ENCODE results near the gene INTS4.
"Not testable (repeated sequence)": the region's sequence is repeated elsewhere in the genome, so short reads cannot be mapped to it uniquely, and the experiment has no call there.

The INTS4 gene

GRCh38 chr11:77876045-77876444, 118.4 kb downstream of the INTS4 start:
- no peak for DNase-seq

GRCh38 chr11:77874206-77874605, 120.3 kb downstream of the INTS4 start:
- no peak for DNase-seq

DNA sequence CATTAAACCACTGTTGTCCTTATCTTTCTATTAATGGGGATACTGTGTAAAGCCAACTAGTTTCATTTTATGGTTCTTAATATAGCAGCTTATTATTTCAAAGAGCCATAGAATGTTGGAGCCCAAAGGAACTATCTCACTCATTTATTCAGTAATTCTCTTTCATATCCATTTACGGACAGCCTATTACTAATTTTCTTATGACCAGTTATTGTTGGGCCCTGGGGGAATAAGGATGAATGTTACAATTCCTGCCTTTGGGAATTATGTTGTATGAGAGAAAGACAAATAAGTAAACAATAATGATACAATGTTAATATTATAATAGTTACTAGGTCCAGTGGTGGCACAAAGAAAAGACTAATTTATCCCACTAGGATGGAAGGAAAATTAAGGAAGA, 121.1 kb downstream of the INTS4 start:
- no peak for DNase-seq

DNA sequence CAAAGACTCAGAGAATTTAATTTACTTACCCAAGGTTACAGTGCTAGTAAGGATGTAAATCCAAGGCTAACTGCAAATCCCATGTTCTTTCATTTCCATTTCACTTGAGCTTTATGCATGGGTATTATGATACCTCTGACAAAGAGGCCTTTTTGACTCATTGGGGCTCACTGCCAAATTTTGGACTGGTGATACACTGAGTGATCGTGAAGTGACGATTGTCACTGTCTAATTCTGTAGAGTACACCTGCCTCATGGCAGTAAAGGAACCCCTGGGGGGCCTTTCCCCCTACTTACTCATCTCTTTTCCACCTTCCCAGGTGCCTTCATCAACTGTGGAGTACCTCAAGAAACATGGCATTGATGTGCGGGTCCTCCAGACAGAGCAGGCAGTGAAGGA, 122.6 kb downstream of the INTS4 start:
- DNase-seq, result no peak

DNA sequence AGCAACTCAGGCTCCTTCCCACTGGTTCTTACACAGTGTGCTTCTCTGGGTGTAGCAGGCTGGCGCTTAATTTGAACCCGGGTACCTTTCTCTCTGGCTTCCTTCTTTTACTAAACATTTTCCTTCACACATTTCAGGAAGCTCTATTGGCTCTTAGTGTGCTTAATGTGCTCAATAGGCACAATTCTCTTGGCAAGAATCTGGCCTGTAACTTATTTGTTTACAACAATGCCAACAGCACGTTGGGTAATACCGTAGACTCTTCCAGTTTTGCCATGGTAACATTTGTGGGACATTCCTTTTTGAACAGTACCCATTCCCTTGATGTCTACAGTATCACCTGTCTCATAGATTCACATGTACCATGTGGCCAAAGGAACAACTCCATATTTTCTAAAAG, 125.7 kb downstream of the INTS4 start:
- no peak for DNase-seq

GRCh38 chr11:77866336-77866735, 128.1 kb downstream of the INTS4 start:
- no peak for DNase-seq

- no peak for DNase-seq
Observed at GRCh38 chr11:77865805-77866204, 128.7 kb downstream of the INTS4 start.

GRCh38 chr11:77861444-77861843, 133.0 kb downstream of the INTS4 start:
- DNase-seq, result not testable (repeated sequence)

DNA sequence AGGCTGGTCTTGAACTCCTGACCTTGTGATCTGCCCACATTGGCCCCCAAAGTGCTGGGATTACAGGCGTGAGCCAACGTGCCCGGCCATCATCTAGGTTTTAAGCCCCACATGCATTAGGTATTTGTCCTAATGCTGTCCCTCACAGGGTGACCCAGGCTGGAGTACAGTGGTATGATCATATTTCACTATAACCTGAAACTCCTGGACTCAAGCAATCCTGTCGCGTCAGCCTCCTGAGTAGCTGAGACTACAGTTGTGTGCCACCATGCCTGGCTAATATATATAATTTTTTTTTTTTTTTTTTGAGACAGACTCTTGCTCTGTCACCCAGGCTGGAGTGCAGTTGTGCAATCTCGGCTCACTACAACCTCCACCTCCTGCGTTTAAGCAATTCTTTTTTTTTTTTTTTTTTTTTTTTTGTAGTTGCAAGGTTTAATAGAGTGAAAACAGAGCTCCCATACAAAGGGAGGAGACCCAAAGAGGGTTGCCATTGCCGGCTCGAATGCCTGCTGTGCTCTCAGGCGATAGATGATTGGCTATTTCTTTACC, 136.5 kb downstream of the INTS4 start:
- DNase-seq, result not testable (repeated sequence)

DNA sequence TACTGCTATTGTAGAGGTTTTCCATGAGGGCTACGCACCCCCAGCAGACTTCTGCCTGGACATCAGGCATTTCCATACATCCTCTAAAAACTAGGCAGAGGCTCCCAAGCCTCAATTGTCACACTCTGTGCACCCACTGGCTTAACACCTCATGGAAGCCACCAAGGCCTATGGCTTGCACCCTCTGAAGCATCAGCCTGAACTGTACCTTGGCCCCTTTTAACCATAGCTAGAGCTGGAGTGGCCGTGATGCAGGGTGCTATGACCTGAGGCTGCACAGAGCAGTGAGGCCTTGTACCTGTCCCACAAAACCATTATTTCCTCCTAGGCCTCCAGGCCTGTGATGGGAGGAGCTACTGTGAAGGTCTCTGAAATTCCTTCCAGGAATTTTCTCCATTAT, 139.6 kb downstream of the INTS4 start:
- DNase-seq, result no peak

DNA sequence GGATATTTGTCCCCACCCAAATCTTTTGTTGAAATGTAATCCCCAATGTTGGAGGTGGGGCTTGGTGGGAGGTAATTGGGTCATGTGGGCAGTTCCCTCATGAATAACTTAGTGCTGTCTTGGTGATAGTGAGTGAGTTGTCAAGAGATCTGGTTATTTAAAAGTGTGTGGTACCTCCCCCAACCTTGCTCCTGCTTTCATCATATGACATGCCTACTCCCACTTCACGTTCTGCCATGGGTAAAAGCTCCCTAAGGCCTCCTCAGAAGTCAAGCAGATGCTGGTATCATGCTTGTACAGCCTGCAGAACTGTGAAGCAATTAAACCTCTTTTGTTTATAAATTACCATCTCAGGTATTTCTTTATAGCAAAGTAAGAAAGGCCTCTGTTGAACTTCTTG, 143.0 kb downstream of the INTS4 start:
- no peak for DNase-seq

GRCh38 chr11:77843700-77844099, 150.8 kb downstream of the INTS4 start:
- not testable (repeated sequence) for DNase-seq

- DNase-seq, result no peak
Observed at GRCh38 chr11:77842441-77843121, 151.9 kb downstream of the INTS4 start.

GRCh38 chr11:77833302-77833701, 161.2 kb downstream of the INTS4 start:
- no peak for DNase-seq

GRCh38 chr11:77828926-77829325, 165.5 kb downstream of the INTS4 start:
- no peak for DNase-seq
